Mesenchymal stem cell (in vitro differentiated cells and primary cell): ENCODE results near the gene NQO1. TPM values are rescaled to one million over a fixed set of nuclear protein-coding genes. Genes with fewer than 3 reads are reported as not detected.
A peak's percentile ranks its signal among the peaks of the same experiment; 100 is the strongest.

Experiments used
- DNase-seq: peaks from one replicate; pipeline ENCODE4 v3.0.0-alpha.2; 2013
- H2AFZ ChIP-seq: one replicate; pipeline ENCODE4 v1.6.1; 2013; ENCODE audit warnings: low read depth, mild to moderate bottlenecking, control low read depth, inconsistent platforms, low read length, moderate library complexity
- H2AK5ac ChIP-seq: 2 replicates; pipeline ENCODE4 v1.6.1; 2013; ENCODE audit warnings: low read length, moderate library complexity, mild to moderate bottlenecking, inconsistent platforms; ENCODE audit not compliant: severe bottlenecking
- H2BK120ac ChIP-seq: one replicate; pipeline ENCODE4 v1.6.1; 2013; ENCODE audit warnings: low read depth, mild to moderate bottlenecking, inconsistent platforms, low read length, moderate library complexity
- H2BK12ac ChIP-seq, 2 experiments: one replicate each; pipeline ENCODE4 v1.6.1; 2013; ENCODE audit warnings: inconsistent platforms in 2 of 2, low read length in 2 of 2, mild to moderate bottlenecking in 2 of 2, moderate library complexity in 2 of 2, control low read depth in 1 of 2
- H2BK15ac ChIP-seq: one replicate; pipeline ENCODE4 v1.6.1; 2013; ENCODE audit warnings: mild to moderate bottlenecking, low read depth, inconsistent platforms; ENCODE audit not compliant: poor library complexity, severe bottlenecking
- H2BK5ac ChIP-seq: 2 replicates; pipeline ENCODE4 v1.6.1; 2013; ENCODE audit warnings: low read depth, mild to moderate bottlenecking, low read length, control low read depth, inconsistent platforms; ENCODE audit not compliant: poor library complexity, severe bottlenecking
- H3K14ac ChIP-seq, 2 experiments: one replicate each; pipeline ENCODE4 v1.6.1; 2013; ENCODE audit warnings: inconsistent platforms in 2 of 2, low read length in 2 of 2, control low read depth in 1 of 2, mild to moderate bottlenecking in 1 of 2, moderate library complexity in 1 of 2
- H3K18ac ChIP-seq, 2 experiments: one replicate each; pipeline ENCODE4 v1.6.1; 2013; ENCODE audit warnings: inconsistent platforms in 2 of 2, low read length in 2 of 2, control low read depth in 1 of 2, low read depth in 1 of 2, mild to moderate bottlenecking in 1 of 2
- H3K23ac ChIP-seq, 2 experiments: one replicate each; pipeline ENCODE4 v1.6.1; 2013; ENCODE audit warnings: inconsistent platforms in 2 of 2, low read length in 2 of 2, mild to moderate bottlenecking in 2 of 2, moderate library complexity in 2 of 2, control low read depth in 1 of 2
- H3K27ac ChIP-seq: 2 replicates; pipeline ENCODE4 v1.5.1; 2013; ENCODE audit warnings: mild to moderate bottlenecking, moderate library complexity, low read length, control low read depth, inconsistent platforms; ENCODE audit not compliant: poor library complexity, severe bottlenecking
- H3K27me3 ChIP-seq, 2 experiments: 2 replicates each; pipeline versions ENCODE4 v1.6.1 to v1.7.0; 2013; ENCODE audit warnings: low read length in 2 of 2, mild to moderate bottlenecking in 2 of 2, moderate library complexity in 2 of 2, control low read depth in 1 of 2, inconsistent platforms in 1 of 2; ENCODE audit not compliant: control insufficient read depth in 1 of 2, insufficient read depth in 1 of 2
- H3K36me3 ChIP-seq, 2 experiments: 2 replicates each; pipeline versions ENCODE4 v1.6.1 to v1.7.0; 2013; ENCODE audit warnings: low read length in 2 of 2, control low read depth in 1 of 2, inconsistent platforms in 1 of 2, low read depth in 1 of 2, mild to moderate bottlenecking in 1 of 2; ENCODE audit not compliant: insufficient read depth in 2 of 2, control insufficient read depth in 1 of 2
- H3K4ac ChIP-seq, 2 experiments: one replicate each; pipeline ENCODE4 v1.6.1; 2013; ENCODE audit warnings: inconsistent platforms in 2 of 2, low read length in 2 of 2, mild to moderate bottlenecking in 2 of 2, moderate library complexity in 2 of 2, control low read depth in 1 of 2, low read depth in 1 of 2
- H3K4me1 ChIP-seq: 2 replicates; pipeline ENCODE4 v1.6.1; 2013; ENCODE audit warnings: low read depth, low read length, control low read depth; ENCODE audit not compliant: control insufficient read depth, insufficient read depth
- H3K4me2 ChIP-seq: 2 replicates; pipeline ENCODE4 v1.6.1; 2013; ENCODE audit warnings: low read length, mild to moderate bottlenecking, inconsistent platforms; ENCODE audit not compliant: poor library complexity, severe bottlenecking
- H3K4me3 ChIP-seq, 2 experiments: 2 replicates each; pipeline versions ENCODE4 v1.5.1 to v1.7.0; 2013; ENCODE audit warnings: low read length in 2 of 2, mild to moderate bottlenecking in 2 of 2, control low read depth in 1 of 2, low read depth in 1 of 2; ENCODE audit not compliant: insufficient read depth in 1 of 2
- H3K79me1 ChIP-seq: replicated peaks from 2 replicates; pipeline ENCODE4 v1.6.1; 2013; ENCODE audit warnings: mild to moderate bottlenecking, control low read depth, low read length, inconsistent platforms; ENCODE audit not compliant: poor library complexity, severe bottlenecking
- H3K9ac ChIP-seq: 2 replicates; pipeline ENCODE4 v1.7.0; 2013; ENCODE audit warnings: mild to moderate bottlenecking, low read length, moderate library complexity
- H3K9me3 ChIP-seq: 2 replicates; pipeline ENCODE4 v1.7.0; 2013; ENCODE audit warnings: mild to moderate bottlenecking, low read length; ENCODE audit not compliant: control insufficient read depth
- H4K8ac ChIP-seq: one replicate; pipeline ENCODE4 v1.6.1; 2013; ENCODE audit warnings: inconsistent platforms, mild to moderate bottlenecking, low read length, moderate library complexity
- H4K91ac ChIP-seq: one replicate; pipeline ENCODE4 v1.6.1; 2013; ENCODE audit warnings: mild to moderate bottlenecking, low read length, inconsistent platforms
- WGBS: methylation state at CpG from one replicate; pipeline ENCODE4 v1.1.7; 2013; ENCODE audit warnings: mixed read lengths; 5-methylcytosine and 5-hydroxymethylcytosine counted together
- polyA plus RNA-seq, 2 experiments: library from polyadenylated mRNA; stranded (reverse); fragments of 200-250 nt; gene quantifications; one replicate each; pipeline ENCODE4 v1.2.3, GENCODE V29; 2013

NQO1 gene
- polyA plus RNA-seq (2013, experiment 1 of 2): 422 TPM
- polyA plus RNA-seq (2013, experiment 2 of 2): 441 TPM

DNA sequence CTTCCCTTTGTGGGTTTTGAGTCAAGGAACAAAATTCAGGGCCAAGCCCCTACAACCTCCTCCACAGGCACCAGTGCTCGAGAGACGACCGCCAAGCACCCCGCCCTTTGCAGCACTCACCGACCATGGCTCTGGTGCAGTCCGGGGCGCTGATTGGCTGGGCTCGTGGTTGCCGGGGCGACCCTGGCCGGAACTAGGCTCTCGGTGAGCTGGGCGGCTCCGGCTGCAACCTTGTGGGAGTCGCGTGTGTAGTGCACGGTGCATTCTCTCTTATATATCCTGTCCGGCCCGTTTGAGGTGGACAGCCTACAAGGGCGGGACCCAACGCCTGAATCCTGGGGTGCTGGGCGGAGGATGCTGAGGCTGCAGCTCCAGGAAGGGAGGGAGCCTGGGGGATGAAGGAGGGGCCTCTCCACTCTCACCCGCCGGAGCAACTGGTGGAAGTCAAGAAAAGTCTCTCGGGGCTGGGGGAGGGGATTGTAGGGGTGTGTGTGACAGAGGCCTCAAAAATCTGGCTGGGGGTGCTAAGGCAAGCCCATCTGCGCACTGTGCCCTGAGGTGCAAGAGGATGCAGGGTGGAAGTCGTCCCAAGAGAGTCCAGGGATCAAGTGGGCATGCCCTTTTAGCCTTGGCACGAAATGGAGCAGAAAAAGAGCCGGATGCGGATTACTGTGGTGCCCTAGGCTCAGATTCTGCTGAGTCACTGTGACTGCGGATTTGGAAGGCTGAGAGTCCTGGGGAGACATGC is at the start of gene NQO1:
Gene NQO1, minus strand, starts transcription at position 248 of the 748 bp plus-strand sequence. Its CDS starts 121 bp downstream, at position 127.
- H3K27me3 ChIP-seq: no peaks in the 10 kb centered on the region
- WGBS: under 1% methylated on average over 31 of the region's 31 CpGs
- H2BK12ac ChIP-seq: peak within 1 kb of the TSS in 1 of 2 experiments; percentile 76
- peak within 1 kb of the TSS; percentile 95 for H4K8ac ChIP-seq
- peak within 1 kb of the TSS; percentile 81 for H3K4me2 ChIP-seq
- H3K9me3 ChIP-seq: no peaks in the 10 kb centered on the region
- H3K18ac ChIP-seq: peak within 1 kb of the TSS; percentile 92 to 98
- no peak within 1 kb of the TSS for H2AFZ ChIP-seq
- H3K9ac ChIP-seq: peak within 1 kb of the TSS; percentile 94
- H3K79me1 ChIP-seq: no peaks in the 10 kb centered on the region
- H3K23ac ChIP-seq: peak within 1 kb of the TSS; percentile 61 to 87
- peak within 1 kb of the TSS; percentile 96 for H2BK120ac ChIP-seq
- peak within 1 kb of the TSS in 1 of 2 experiments; percentile 92 for H3K14ac ChIP-seq
- H3K36me3 ChIP-seq: peaks cover 6 to 17% of the 10 kb centered on the region in 2 experiments
- peak within 1 kb of the TSS; percentile 55 to 92 for H3K4me3 ChIP-seq
- peak within 1 kb of the TSS; percentile 98 for H3K27ac ChIP-seq
- H4K91ac ChIP-seq: peak within 1 kb of the TSS; percentile 96
- peak; percentile 99 for DNase-seq
- H2BK15ac ChIP-seq: peak within 1 kb of the TSS; percentile 88
- peak within 1 kb of the TSS; percentile 31 for H2AK5ac ChIP-seq
- peak within 1 kb of the TSS; percentile 59 to 99 for H3K4ac ChIP-seq
- peak within 1 kb of the TSS; percentile 84 for H2BK5ac ChIP-seq
- H3K4me1 ChIP-seq: peaks cover 13% of the 10 kb centered on the region

DNA sequence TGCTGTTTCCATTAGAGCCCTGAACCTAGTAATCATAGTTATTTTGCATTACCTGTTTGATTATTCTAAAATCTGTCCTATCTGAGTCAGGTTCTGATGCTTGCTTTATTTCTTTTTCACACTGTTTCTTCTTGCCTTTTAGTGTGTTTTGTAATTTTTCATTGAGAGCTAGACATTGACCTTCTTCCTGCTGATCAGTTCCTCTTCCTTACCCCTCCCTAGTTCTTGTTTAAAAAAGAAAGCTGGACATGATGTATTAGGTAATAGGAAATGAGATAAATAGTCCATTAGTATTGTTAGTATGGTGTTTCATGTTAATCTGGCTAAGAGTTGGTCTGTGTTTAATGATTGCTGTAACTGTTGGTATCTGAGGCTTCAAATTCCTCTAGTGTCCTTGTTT is 49.2 kb upstream of the NQO1 start:
- Histone ChIP-seq H3K79me1 (peaks cover 25% of the 10 kb centered on the region), H3K27ac (no peak overlapping the region), H3K4me2 (no peak overlapping the region), H2BK120ac (no peak overlapping the region), H2AK5ac (no peak overlapping the region), H3K4me3 (no peak overlapping the region), H3K4ac (no peak overlapping the region), H2BK12ac (no peak overlapping the region), H3K18ac (no peak overlapping the region), H3K23ac (no peak overlapping the region), H2BK5ac (no peak overlapping the region), H3K27me3 (no peaks in the 10 kb centered on the region), H3K14ac (no peak overlapping the region), H3K9ac (no peak overlapping the region), H2BK15ac (no peak overlapping the region), H4K8ac (no peak overlapping the region), H3K36me3 (no peaks in the 10 kb centered on the region), H3K9me3 (peaks cover 5% of the 10 kb centered on the region), H4K91ac (no peak overlapping the region), H2AFZ (no peak overlapping the region), H3K4me1 (peaks cover 2% of the 10 kb centered on the region)
- no peak for DNase-seq

DNA sequence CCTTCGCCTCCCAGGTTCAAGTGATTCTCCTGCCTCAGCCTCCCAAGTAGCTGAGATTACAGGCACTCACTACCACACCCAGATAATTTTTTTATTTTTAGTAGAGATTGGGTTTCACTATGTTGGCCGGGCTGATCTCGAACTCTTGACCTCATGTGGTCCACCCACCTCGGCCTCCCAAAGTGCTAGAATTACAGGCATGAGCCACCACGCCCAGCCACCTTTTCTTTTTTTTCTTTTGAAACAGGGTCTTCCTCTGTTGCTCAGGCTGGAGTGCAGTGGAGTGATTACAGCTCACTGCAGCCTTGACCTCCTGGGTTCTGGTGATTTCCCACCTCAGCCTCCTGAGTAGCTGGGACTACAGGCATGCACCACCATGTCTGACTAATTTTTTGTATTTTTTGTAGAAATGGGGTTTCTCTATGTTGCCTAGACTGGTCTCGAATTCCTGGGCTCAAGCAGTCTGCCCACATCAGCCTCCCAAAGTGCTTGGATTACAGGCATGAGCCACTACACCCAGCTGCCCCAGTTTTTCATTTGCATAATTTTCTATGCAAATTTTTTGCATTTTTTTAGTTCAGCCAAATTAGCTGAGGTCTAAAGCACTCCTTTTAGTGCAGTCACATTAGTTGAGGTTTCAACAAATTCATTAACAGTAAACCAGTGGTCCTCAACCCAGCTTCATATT is 47.0 kb upstream of the NQO1 start:
- H3K4me1 ChIP-seq: peaks cover 2% of the 10 kb centered on the region
- no peak overlapping the region for H3K4me3 ChIP-seq
- WGBS: 98% methylated on average over 6 of the region's 6 CpGs
- no peak overlapping the region for H2AFZ ChIP-seq
- H2BK5ac ChIP-seq: no peak overlapping the region
- no peak for DNase-seq
- H3K4me2 ChIP-seq: no peak overlapping the region
- no peaks in the 10 kb centered on the region for H3K36me3 ChIP-seq
- no peak overlapping the region for H3K9ac ChIP-seq
- no peak overlapping the region for H2BK15ac ChIP-seq
- H3K18ac ChIP-seq: no peak overlapping the region
- H3K23ac ChIP-seq: no peak overlapping the region
- H3K27me3 ChIP-seq: no peaks in the 10 kb centered on the region
- H4K91ac ChIP-seq: no peak overlapping the region
- H3K14ac ChIP-seq: no peak overlapping the region
- H3K27ac ChIP-seq: no peak overlapping the region
- H2BK12ac ChIP-seq: no peak overlapping the region
- H3K79me1 ChIP-seq: peaks cover 35% of the 10 kb centered on the region
- no peak overlapping the region for H2BK120ac ChIP-seq
- H4K8ac ChIP-seq: no peak overlapping the region
- H3K9me3 ChIP-seq: peaks cover 5% of the 10 kb centered on the region
- H3K4ac ChIP-seq: no peak overlapping the region
- no peak overlapping the region for H2AK5ac ChIP-seq

DNA sequence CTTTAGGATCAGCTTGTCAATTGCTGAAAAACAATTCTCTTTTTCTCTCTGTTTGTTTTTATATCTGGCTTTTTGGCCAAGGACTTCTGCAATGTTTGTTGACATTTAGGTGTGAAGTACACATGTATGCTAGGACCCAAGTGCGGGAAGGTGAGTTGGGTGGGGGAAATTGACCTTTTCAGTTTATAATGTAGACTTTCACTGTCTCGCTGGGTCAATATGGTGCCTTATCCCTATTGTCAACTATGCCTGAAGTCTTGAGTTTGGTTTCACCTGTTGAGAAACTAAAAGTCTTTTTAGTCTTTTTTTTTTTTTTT is 45.2 kb upstream of the NQO1 start:
- Histone ChIP-seq H3K4me3 (no peak overlapping the region), H2BK5ac (no peak overlapping the region), H3K4me2 (no peak overlapping the region), H3K18ac (no peak overlapping the region), H3K9me3 (peaks cover 5% of the 10 kb centered on the region), H3K23ac (no peak overlapping the region), H3K9ac (no peak overlapping the region), H3K36me3 (no peaks in the 10 kb centered on the region), H3K27ac (no peak overlapping the region), H2AK5ac (no peak overlapping the region), H2AFZ (no peak overlapping the region), H2BK12ac (no peak overlapping the region), H3K14ac (no peak overlapping the region), H2BK15ac (no peak overlapping the region), H4K8ac (no peak overlapping the region), H2BK120ac (no peak overlapping the region), H3K27me3 (no peaks in the 10 kb centered on the region), H3K4ac (no peak overlapping the region), H3K4me1 (peaks cover 2% of the 10 kb centered on the region), H4K91ac (no peak overlapping the region), H3K79me1 (peaks cover 35% of the 10 kb centered on the region)
- no peak for DNase-seq
- 100% methylated on average over 2 of the region's 2 CpGs for WGBS
